H1 (cell line): Measurements from ENCODE around the gene TYRO3. TPM values are rescaled to one million over a fixed set of nuclear protein-coding genes. Genes with fewer than 3 reads are reported as not detected.

Experiments used
- CTCF ChIA-PET: fragments of 300-600 bp; sonication (Branson Sonifier 250); formaldehyde crosslinking; loops from one replicate; lab custom pipeline; 2021; ENCODE audit not compliant: partially characterized antibody; lab: Charles Lee
- POLR2A ChIA-PET: fragments of 300-600 bp; sonication (Branson Sonifier 250); formaldehyde crosslinking; loops from one replicate; lab custom pipeline; 2021; ENCODE audit warnings: inconsistent platforms; ENCODE audit not compliant: partially characterized antibody; lab: Charles Lee
- DNase-seq, 2 experiments: peaks; one replicate each; pipeline versions ENCODE4 v3.0.0 to v3.0.0-alpha.2; 2010 to 2022; ENCODE audit warnings: low spot score in 2 of 2, low read depth in 1 of 2, mixed read lengths in 1 of 2
- FAIRE-seq: peaks from 2 replicates; lab custom pipeline; 2011; peaks lifted over from hg19 to GRCh38; lab: Jason Lieb, UNC
- H2AFZ ChIP-seq: 2 replicates; pipeline ENCODE4 v1.8.1; 2012; ENCODE audit warnings: low read length, inconsistent platforms
- H2AK5ac ChIP-seq: 2 replicates; pipeline ENCODE4 v1.6.1; 2013; ENCODE audit warnings: low read depth, low read length
- H2BK120ac ChIP-seq: replicated peaks from 2 replicates; pipeline ENCODE3; 2013; ENCODE audit warnings: low read depth, low read length, inconsistent platforms
- H2BK12ac ChIP-seq: 2 replicates; pipeline ENCODE4 v1.6.1; 2013; ENCODE audit warnings: low read depth, low read length
- H2BK15ac ChIP-seq: 2 replicates; pipeline ENCODE4 v1.6.1; 2013; ENCODE audit warnings: low read length
- H2BK20ac ChIP-seq: 2 replicates; pipeline ENCODE4 v1.6.1; 2013; ENCODE audit warnings: low read length
- H2BK5ac ChIP-seq: 2 replicates; pipeline ENCODE4 v1.6.1; 2013; ENCODE audit warnings: low read depth, low read length
- H3K14ac ChIP-seq: 2 replicates; pipeline ENCODE4 v1.6.1; 2013; ENCODE audit warnings: inconsistent platforms; ENCODE audit not compliant: insufficient read length
- H3K18ac ChIP-seq: 2 replicates; pipeline ENCODE4 v1.6.1; 2013; ENCODE audit warnings: low read length; ENCODE audit errors: extremely low read depth
- H3K23ac ChIP-seq: 2 replicates; pipeline ENCODE4 v1.6.1; 2013; ENCODE audit warnings: inconsistent platforms; ENCODE audit not compliant: insufficient read length
- H3K23me2 ChIP-seq: 2 replicates; pipeline ENCODE4 v1.6.1; 2013; ENCODE audit warnings: low read depth, low read length
- H3K27ac ChIP-seq: 2 replicates; pipeline ENCODE4 v1.6.1; 2011; ENCODE audit warnings: low read depth, low read length, inconsistent platforms
- H3K27me3 ChIP-seq, 4 experiments: replicated peaks in 1 of 4; 1 replicate in 1 of 4; 2 replicates in 3 of 4; pipeline versions ENCODE4 v1.6.1 to v1.8.1; 2011 to 2013; ENCODE audit warnings: low read length in 3 of 4, mild to moderate bottlenecking in 3 of 4, inconsistent platforms in 2 of 4, mixed read lengths in 2 of 4, moderate library complexity in 1 of 4; ENCODE audit not compliant: control insufficient read depth in 3 of 4, insufficient read depth in 3 of 4; ENCODE audit errors: extremely low read depth in 1 of 4
- H3K36me3 ChIP-seq, 4 experiments: 2 replicates each; pipeline versions ENCODE4 v1.6.1 to v1.8.1; 2011 to 2013; ENCODE audit warnings: mild to moderate bottlenecking in 4 of 4, low read length in 3 of 4, moderate library complexity in 2 of 4, control low read depth in 1 of 4, inconsistent platforms in 1 of 4; ENCODE audit not compliant: insufficient read depth in 4 of 4, control insufficient read depth in 2 of 4
- H3K4ac ChIP-seq: replicated peaks from 2 replicates; pipeline ENCODE3; 2013; ENCODE audit warnings: low read length, low read depth, mixed read lengths, inconsistent platforms; ENCODE audit not compliant: insufficient read length
- H3K4me1 ChIP-seq, 4 experiments: replicated peaks in 1 of 4; 1 replicate in 1 of 4; 2 replicates in 3 of 4; pipeline versions ENCODE4 v1.6.1 to v1.8.1; 2011 to 2013; ENCODE audit warnings: low read length in 3 of 4, inconsistent platforms in 2 of 4, mixed read lengths in 1 of 4; ENCODE audit not compliant: insufficient read depth in 4 of 4, control insufficient read depth in 3 of 4
- H3K4me2 ChIP-seq, 2 experiments: 2 replicates each; pipeline versions ENCODE4 v1.6.1 to v1.8.1; 2011 to 2013; ENCODE audit warnings: low read depth in 2 of 2, low read length in 2 of 2, control low read depth in 1 of 2, inconsistent platforms in 1 of 2, mild to moderate bottlenecking in 1 of 2; ENCODE audit not compliant: insufficient read depth in 1 of 2
- H3K4me3 ChIP-seq, 4 experiments: fragments of 200-600, 300-600 bp in 1 of 4; sonication (generic), shearing (Covaris generic), sonication (Bioruptor Twin) in 1 of 4; 2 replicates each; pipeline versions ENCODE4 v1.5.1 to v1.8.1; 2011 to 2016; ENCODE audit warnings: low read length in 4 of 4, low read depth in 3 of 4, control low read depth in 2 of 4, inconsistent platforms in 2 of 4, mild to moderate bottlenecking in 2 of 4, mixed read lengths in 1 of 4, moderate library complexity in 1 of 4; ENCODE audit not compliant: insufficient read depth in 2 of 4; ENCODE audit errors: extremely low read depth in 1 of 4
- H3K56ac ChIP-seq: replicated peaks from 2 replicates; pipeline ENCODE3; 2013; ENCODE audit warnings: low read depth, mild to moderate bottlenecking, mixed read lengths, low read length, inconsistent platforms; ENCODE audit not compliant: insufficient read length
- H3K79me1 ChIP-seq: 2 replicates; pipeline ENCODE4 v1.6.1; 2013; ENCODE audit warnings: low read depth, low read length, control low read depth
- H3K79me2 ChIP-seq, 2 experiments: 2 replicates each; pipeline versions ENCODE4 v1.6.1 to v1.8.1; 2012 to 2013; ENCODE audit warnings: low read length in 2 of 2, mild to moderate bottlenecking in 2 of 2, inconsistent platforms in 1 of 2; ENCODE audit not compliant: insufficient read depth in 2 of 2, control insufficient read depth in 1 of 2
- H3K9ac ChIP-seq, 4 experiments: replicated peaks in 1 of 4; 1 replicate in 1 of 4; 2 replicates in 3 of 4; pipeline versions ENCODE4 v1.6.1 to v1.8.1; 2011 to 2013; ENCODE audit warnings: low read depth in 3 of 4, low read length in 3 of 4, control low read depth in 2 of 4, mild to moderate bottlenecking in 2 of 4, moderate library complexity in 2 of 4, inconsistent platforms in 1 of 4; ENCODE audit errors: extremely low read depth in 1 of 4
- H3K9me3 ChIP-seq, 2 experiments: 2 replicates each; pipeline versions ENCODE4 v1.6.1 to v1.8.1; 2012 to 2013; ENCODE audit warnings: mild to moderate bottlenecking in 2 of 2, moderate library complexity in 2 of 2, control low read depth in 1 of 2, inconsistent platforms in 1 of 2, low read depth in 1 of 2, low read length in 1 of 2, mixed read lengths in 1 of 2; ENCODE audit not compliant: insufficient read depth in 2 of 2
- H4K20me1 ChIP-seq, 2 experiments: replicated peaks in 1 of 2; 2 replicates each; pipeline versions ENCODE3 to v1.8.1; 2011 to 2013; ENCODE audit warnings: inconsistent platforms in 2 of 2, low read length in 2 of 2, mild to moderate bottlenecking in 1 of 2; ENCODE audit not compliant: insufficient read depth in 2 of 2, control insufficient read depth in 1 of 2
- H4K5ac ChIP-seq: 2 replicates; pipeline ENCODE4 v1.6.1; 2013; ENCODE audit warnings: low read length, low read depth, mixed read lengths, inconsistent platforms; ENCODE audit not compliant: insufficient read length
- H4K8ac ChIP-seq: 2 replicates; pipeline ENCODE4 v1.8.0; 2013; ENCODE audit warnings: mild to moderate bottlenecking, moderate library complexity, low read length, inconsistent platforms; ENCODE audit not compliant: insufficient read depth; ENCODE audit errors: extremely low read depth
- H4K91ac ChIP-seq: replicated peaks from 2 replicates; pipeline ENCODE3; 2013; ENCODE audit warnings: low read length, mixed read lengths, inconsistent platforms; ENCODE audit not compliant: insufficient read length
- BACH1 ChIP-seq: IDR thresholded peaks from 2 replicates; pipeline ENCODE4 v1.6.1; 2012; ENCODE audit warnings: low read length, improper control_type of control experiment
- CREB1 ChIP-seq: IDR thresholded peaks from 2 replicates; pipeline ENCODE4 v1.6.1; 2012; ENCODE audit warnings: inconsistent platforms
- CTBP2 ChIP-seq: IDR thresholded peaks from 2 replicates; pipeline ENCODE4 v1.7.0; 2011; ENCODE audit warnings: borderline replicate concordance, mild to moderate bottlenecking, moderate library complexity, mixed read lengths, low read length; ENCODE audit not compliant: insufficient read depth, insufficient read length
- EP300 ChIP-seq, 2 experiments: IDR thresholded peaks; 1 replicate in 1 of 2; 2 replicates in 1 of 2; pipeline ENCODE4 v1.6.1; 2011 to 2012; ENCODE audit warnings: low read depth in 2 of 2, low read length in 2 of 2, mild to moderate bottlenecking in 2 of 2, borderline replicate concordance in 1 of 2, inconsistent platforms in 1 of 2, moderate library complexity in 1 of 2
- JUND ChIP-seq: IDR thresholded peaks from 2 replicates; pipeline ENCODE4 v1.6.1; 2011; ENCODE audit warnings: mild to moderate bottlenecking, improper control_type of control experiment, low read length
- POLR2AphosphoS5 ChIP-seq: IDR thresholded peaks from 2 replicates; pipeline ENCODE4 v1.6.1; 2011; ENCODE audit warnings: low read depth, low read length
- RBBP5 ChIP-seq: IDR thresholded peaks from 2 replicates; pipeline ENCODE4 v1.7.1; 2012; ENCODE audit warnings: low read depth, mild to moderate bottlenecking, inconsistent platforms, low read length, moderate library complexity, borderline replicate concordance
- SIRT6 ChIP-seq: IDR thresholded peaks from one replicate; pipeline ENCODE4 v1.7.1; 2012; ENCODE audit warnings: low read length, inconsistent platforms
- SUZ12 ChIP-seq: fragments of 200-600 bp; sonication (generic); IDR thresholded peaks from 2 replicates; pipeline ENCODE4 v1.6.1; 2012; ENCODE audit warnings: mild to moderate bottlenecking, inconsistent platforms, low read length, moderate library complexity, mixed read lengths
- TCF12 ChIP-seq: IDR thresholded peaks from 2 replicates; pipeline ENCODE4 v1.6.1; 2011; ENCODE audit warnings: low read depth, mild to moderate bottlenecking, low read length
- WGBS, 2 experiments: shearing (Covaris generic) in 1 of 2; methylation state at CpG; one replicate each; pipeline versions ENCODE4 v1.1.6 to v1.1.7; 2013 to 2015; ENCODE audit warnings: low lambda C conversion rate in 2 of 2, mixed read lengths in 2 of 2, inconsistent platforms in 1 of 2, low coverage in 1 of 2, missing lambda C conversion rate in 1 of 2; ENCODE audit not compliant: insufficient replicate concordance in 2 of 2, insufficient coverage in 1 of 2, insufficient read length in 1 of 2; ENCODE audit errors: extremely low coverage in 1 of 2, missing lambda C conversion rate in 1 of 2; 5-methylcytosine and 5-hydroxymethylcytosine counted together
- polyA plus RNA-seq, 7 experiments: library from polyadenylated mRNA; depleted of rRNA in 3 of 7; stranded (reverse) in 5 of 7; unstranded in 2 of 7; fragments of >200 nt in 5 of 7; fragments of 200-250 nt in 2 of 7; gene quantifications; 1 replicate in 5 of 7; 2 replicates in 1 of 7; 4 replicates in 1 of 7; pipeline versions ENCODE4 v1.2.1 to v1.2.3, GENCODE V29; 2011 to 2013; ENCODE audit warnings: missing spikeins in 2 of 7, mixed read lengths in 2 of 7
- total RNA-seq: library from RNA; stranded (reverse); fragmentation: NEBNext Ultra II Directional; extraction: Animal tissue kit (Norgen Biotek cat#: 25700); gene quantifications from 2 replicates; pipeline ENCODE4 v1.2.1, GENCODE V29; 2021
- TF ChIP-seq, protein P1 (sequence below): IDR thresholded peaks from 2 replicates; pipeline ENCODE4 v1.6.1; 2011; ENCODE audit warnings: low read length, improper control_type of control experiment
- TF ChIP-seq, protein P2 (sequence below): IDR thresholded peaks from 2 replicates; pipeline ENCODE4 v1.6.1; 2012; ENCODE audit warnings: inconsistent platforms

TYRO3 gene
- total and polyA plus RNA-seq, 2 of the 8 experiments (the other 6 are each of a cell fraction or from before 2014, with no cell fraction given): 82.7 to 98.8 TPM

DNA sequence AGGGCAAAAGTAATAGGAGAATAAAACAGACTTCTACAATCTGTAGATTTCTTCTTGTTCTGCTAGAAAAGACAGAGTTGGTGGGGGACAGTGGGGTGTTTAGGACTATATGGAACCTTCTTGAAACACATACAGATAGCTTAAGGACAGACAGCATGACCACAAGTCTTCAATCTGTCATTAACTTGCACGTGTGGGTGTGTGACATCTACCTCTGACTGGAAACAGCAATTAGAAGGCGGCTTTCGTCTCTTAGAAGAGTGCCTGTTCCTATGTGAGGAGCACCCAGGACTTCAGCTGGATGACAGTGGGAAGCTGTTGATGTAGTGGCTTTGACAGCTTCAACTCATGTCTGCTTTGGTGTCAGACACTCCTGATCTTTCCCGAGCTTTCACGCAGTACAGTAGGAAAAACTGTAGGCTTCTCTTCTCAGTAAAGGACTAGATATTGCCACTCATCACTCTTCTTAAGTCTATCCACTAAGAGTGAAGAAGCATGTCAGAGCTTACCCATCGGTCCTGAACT lies 44.5 kb downstream of the TYRO3 start:
- Histone ChIP-seq H4K8ac (no peak overlapping the region), H2BK5ac (no peak overlapping the region), H4K91ac (no peak overlapping the region), H3K36me3 (no peaks in the 10 kb centered on the region), H2AK5ac (no peak overlapping the region; the same call in 1 of the 2 replicates), H3K14ac (no peak overlapping the region), H3K27me3 (no peaks in the 10 kb centered on the region), H3K9me3 (peaks cover 0 to 3% of the 10 kb centered on the region in 2 experiments; a peak in 1 of 4 replicates), H2BK15ac (0 out of 2 replicates have a peak overlapping the region, but pooled peaks have one; percentile 6), H3K27ac (no peak overlapping the region), H3K79me1 (no peaks in the 10 kb centered on the region), H2BK120ac (no peak overlapping the region), H3K4me3 (no peak overlapping the region), H3K9ac (no peak overlapping the region), H3K79me2 (no peaks in the 10 kb centered on the region), H3K23me2 (no peaks in the 10 kb centered on the region), H2BK20ac (no peak overlapping the region), H3K18ac (no peak overlapping the region), H3K4ac (no peak overlapping the region), H3K4me2 (0 out of 4 replicates have a peak overlapping the region, but pooled peaks of 1 of the 2 experiments have one; percentile 32), H2AFZ (no peak overlapping the region), H3K4me1 (peaks cover 0 to 6% (median 3%) of the 10 kb centered on the region in 4 experiments; a peak in 2 of 7 replicates), H3K23ac (no peak overlapping the region), H2BK12ac (no peak overlapping the region), H3K56ac (no peak overlapping the region), H4K5ac (no peak overlapping the region), H4K20me1 (no peaks in the 10 kb centered on the region)
- WGBS, 2 experiments: 84% methylated on average over 6 of the region's 6 CpGs; no CpG with 5 or more reads in 1 of the 2 experiments
- CTCF ChIA-PET: interaction anchor here (0.6 to 2.6 kb wide), 57 partner anchors 8 to 411 kb away, joined by 3 to 29 read pairs (median 4); partner anchors contain the start of genes MAPKBP1 and MGA
- POLR2A ChIA-PET: interaction anchor here (0.6 to 2.1 kb wide), 9 partner anchors 16 to 46 kb away, joined by 3 to 11 read pairs (median 4); no protein-coding TSS in a partner anchor
- no peak for FAIRE-seq
- no peak for DNase-seq
- TF ChIP-seq TCF12: no peak
- no peak for TF ChIP-seq CTBP2
- no peak for TF ChIP-seq SUZ12
- TF ChIP-seq, protein P1, sequence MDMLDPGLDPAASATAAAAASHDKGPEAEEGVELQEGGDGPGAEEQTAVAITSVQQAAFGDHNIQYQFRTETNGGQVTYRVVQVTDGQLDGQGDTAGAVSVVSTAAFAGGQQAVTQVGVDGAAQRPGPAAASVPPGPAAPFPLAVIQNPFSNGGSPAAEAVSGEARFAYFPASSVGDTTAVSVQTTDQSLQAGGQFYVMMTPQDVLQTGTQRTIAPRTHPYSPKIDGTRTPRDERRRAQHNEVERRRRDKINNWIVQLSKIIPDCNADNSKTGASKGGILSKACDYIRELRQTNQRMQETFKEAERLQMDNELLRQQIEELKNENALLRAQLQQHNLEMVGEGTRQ: no peak
- TF ChIP-seq, protein P2, sequence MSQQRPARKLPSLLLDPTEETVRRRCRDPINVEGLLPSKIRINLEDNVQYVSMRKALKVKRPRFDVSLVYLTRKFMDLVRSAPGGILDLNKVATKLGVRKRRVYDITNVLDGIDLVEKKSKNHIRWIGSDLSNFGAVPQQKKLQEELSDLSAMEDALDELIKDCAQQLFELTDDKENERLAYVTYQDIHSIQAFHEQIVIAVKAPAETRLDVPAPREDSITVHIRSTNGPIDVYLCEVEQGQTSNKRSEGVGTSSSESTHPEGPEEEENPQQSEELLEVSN: no peak
- TF ChIP-seq RBBP5: no peak
- no peak for TF ChIP-seq EP300 (IDR thresholded peaks at IDR 0.05; ENCODE audit: borderline replicate concordance in 1 of 2, low read depth in 2 of 2, low read length in 2 of 2)
- TF ChIP-seq BACH1: no peak
- no peak for TF ChIP-seq CREB1
- no peak for TF ChIP-seq JUND
- no peak for TF ChIP-seq POLR2AphosphoS5
- TF ChIP-seq SIRT6: no peak
